ENCODE measurements around the gene IRF2BP2.

The IRF2BP2 gene

DNA sequence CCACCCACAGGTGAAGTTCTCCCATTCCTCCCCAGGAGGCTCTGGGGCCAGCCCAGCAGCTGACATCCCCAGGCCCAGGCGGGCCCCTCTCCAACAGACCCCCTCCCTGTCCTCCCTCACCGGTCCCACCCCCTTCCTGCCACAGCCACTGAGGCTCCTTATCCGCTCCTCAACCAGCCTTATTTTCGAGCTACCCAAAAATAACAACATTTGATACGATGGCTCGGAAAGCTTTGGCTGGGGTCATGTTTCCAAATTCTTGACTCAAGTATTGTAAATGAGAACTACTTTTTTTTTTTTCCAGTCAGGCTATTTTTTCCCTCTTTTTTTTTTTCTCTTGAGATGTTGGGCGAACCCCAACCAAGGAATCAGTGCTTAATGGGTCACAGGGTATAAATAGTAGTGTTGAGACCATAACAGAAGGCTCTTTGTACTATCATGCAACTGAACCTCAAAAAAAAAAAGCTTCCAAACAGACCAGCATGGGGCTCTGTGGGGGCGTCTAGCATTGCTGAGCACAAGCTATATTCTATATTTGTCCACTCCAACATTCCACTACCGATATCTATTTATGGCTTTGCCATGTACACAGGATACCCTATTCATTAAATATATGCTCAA, 27.2 kb downstream of the IRF2BP2 start:
- DNase-seq: no peak

GRCh38 chr1:234582186-234582585, 27.8 kb downstream of the IRF2BP2 start:
- no peak for DNase-seq

- no peak for DNase-seq
Measured at GRCh38 chr1:234581063-234581714, 28.8 kb downstream of the IRF2BP2 start.

- no peak for DNase-seq
Measured at GRCh38 chr1:234579967-234580366, 30.0 kb downstream of the IRF2BP2 start.

DNA sequence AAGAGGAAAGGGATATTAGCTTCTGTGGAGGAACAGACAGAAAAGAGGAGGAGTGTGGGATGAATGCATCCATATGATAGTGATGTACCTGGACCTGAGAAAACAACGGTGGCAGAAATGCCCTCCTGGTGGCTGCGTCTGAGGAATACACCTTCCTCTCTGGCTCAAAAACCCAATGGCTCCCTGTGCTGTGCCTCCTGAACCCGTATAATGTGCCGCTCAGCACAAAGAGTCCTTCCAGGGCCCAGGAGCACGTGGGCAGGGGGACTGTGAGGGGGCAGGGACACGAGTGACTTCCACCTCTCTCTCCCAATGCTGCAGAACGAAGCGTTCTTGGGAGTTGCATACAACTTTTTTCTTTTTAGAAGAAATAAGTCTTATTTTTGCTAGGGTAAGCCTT, 31.2 kb downstream of the IRF2BP2 start:
- DNase-seq: no peak

DNA sequence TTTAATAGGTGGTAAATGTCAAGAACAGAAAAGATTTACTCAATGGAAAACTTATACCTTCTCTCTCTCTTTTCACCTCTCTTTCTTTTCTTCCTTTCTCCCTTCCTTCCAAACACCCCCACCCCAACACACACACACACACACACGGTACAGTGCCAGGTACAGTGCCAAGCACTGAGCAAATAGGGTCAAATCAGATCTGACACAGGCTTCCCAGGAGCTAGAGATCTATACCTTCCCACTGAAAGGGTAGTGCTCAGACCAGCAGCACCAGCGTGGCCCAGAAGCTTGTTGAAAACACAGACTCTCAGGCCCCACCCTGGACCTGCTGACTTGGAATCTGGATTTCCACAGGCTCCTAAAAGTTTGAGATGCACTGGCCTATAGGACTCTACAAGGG, 31.9 kb downstream of the IRF2BP2 start:
- DNase-seq: no peak

GRCh38 chr1:234573711-234574299, 36.2 kb downstream of the IRF2BP2 start:
- no peak for DNase-seq

DNA sequence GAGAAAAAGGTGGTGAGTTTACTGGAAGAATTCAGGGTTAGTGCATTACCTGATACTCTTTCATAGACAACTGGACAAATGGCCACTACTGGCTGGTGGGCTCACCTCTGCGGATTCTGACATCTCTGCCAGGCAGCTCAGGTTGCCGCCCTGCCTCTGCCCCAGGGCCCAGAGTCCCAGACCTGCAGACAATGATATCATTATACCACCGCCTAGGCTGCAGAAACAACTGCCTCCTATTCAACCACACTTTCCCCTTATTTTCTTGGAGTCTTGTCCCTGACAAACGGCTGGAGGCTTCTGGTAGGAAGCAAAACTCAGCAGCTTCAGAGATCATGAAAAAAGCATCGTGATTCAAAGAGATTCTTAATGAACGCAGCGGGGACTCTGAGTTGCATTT, 37.0 kb downstream of the IRF2BP2 start:
- DNase-seq: no peak

GRCh38 chr1:234571702-234572101, 38.3 kb downstream of the IRF2BP2 start:
- no peak for DNase-seq

DNA sequence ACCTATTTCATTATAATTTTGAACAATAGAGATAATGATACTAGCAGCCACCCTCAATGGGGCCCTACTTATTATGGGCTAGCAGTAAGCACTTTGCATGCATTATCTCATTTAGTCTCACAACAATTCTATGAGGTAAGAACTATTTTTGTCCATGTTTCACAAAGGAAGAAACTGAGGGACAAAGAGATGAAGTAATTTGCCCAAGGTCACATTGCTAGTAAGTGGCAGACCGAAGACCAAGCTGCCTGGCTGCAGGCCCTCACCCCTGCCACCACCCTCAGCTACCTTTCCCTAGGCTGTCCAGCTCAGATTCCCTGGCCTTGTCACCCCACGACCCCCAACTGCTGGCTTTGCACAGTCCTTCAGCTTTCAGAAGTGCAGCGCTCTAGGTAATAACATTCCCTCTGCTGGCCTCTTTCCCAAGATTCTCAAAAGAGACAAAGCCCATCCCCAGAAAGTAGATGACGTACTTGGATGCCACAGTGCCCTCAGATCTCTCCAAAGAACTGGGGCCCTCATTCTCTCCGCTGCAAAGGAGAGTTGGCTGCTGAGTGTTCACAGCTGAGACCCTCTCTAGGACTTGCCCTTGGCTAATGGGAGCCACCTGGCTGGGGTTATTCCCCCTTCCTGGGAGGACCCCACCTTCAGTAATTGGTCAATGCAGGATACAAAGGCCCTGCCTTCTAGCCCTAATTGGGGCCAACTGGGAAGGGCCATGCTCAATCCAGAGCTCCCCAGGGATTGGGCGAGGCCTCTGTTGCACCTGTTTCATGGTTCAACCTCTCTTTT, 39.5 kb downstream of the IRF2BP2 start:
- DNase-seq: no peak

DNA sequence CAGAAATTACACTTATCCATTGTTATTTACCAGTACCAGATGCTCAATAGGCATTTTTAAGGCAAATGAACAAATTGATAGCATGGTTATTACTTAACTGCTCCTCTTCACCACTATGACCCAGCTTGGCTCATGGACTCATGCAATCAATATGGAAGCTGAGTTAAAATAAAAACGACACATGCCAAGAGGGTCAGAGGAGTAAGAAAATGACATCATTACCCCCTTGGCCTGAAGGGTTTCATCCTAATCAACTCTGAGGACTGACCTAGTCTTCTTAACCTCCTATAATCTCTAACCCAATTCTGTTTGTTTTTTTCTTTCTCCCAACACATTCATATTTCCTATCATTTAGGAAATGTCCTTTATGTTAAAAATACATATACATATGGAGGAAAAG, 41.6 kb downstream of the IRF2BP2 start:
- DNase-seq: no peak

GRCh38 chr1:234565132-234565531, 44.8 kb downstream of the IRF2BP2 start:
- DNase-seq: no peak

DNA sequence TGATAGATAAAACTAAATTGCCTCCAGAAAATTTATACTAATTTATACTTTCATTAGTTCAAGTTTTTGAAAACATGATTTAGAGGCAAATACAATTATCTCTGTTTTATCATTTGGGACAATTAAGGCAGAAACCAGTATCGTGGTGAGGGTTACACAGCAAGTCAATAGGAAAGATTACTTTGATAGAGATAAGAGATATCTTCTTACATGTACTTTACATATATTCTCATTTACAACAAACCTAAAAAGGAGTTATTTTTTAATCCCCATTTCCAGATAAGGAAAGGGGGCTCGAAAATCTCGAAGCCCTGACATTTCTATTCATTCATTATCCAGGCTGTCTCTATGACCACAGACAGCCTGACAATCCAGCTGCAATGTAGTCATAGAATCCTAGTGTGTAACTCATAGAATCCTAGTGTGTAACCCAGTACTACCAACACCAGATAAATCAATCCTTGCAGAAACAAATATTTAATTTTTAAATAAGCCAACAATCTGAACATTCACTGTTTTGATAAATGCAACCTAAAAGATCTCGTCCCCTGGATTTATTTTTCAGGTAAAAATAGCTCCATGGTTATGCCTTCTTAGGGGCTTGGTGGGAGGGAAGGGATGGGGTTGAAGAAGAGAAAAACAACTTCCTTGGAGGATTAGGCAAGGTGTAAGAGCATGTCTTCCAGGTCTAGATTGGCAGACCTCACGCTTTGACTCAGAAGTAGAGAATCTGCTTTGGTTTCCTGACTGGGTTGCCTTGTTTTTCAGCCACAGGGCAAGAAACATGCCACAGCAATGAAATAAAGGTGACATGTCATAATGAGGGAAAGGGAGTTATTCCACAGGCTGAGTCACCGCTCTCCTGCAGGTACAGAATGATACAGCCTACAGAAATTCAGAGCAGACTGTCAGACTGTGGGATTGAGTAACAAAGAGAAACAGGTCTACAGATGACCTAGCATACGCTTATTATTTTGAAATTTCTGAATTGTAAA, 45.6 kb downstream of the IRF2BP2 start:
- DNase-seq: no peak

DNA sequence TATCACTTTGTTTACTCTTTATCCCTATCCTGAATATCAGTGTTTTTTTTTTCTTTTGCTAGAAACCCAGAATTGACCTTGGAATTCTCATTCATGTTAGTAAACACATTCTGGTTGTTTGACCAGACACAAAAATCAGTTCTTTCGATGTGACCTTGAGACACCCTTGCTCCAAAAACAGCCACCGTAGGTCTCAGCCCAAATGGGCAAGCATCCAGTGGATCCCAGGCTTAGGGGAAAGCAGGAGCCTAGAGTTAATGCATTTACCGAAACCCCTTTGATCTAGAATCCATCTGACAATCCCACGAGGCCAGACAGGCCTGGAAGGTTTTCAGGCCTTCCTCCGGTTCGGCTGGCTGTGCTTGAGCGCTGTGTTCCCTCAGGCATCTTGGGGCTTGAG, 47.6 kb downstream of the IRF2BP2 start:
- DNase-seq: no peak

GRCh38 chr1:234561319-234561718, 48.7 kb downstream of the IRF2BP2 start:
- no peak for DNase-seq

DNA sequence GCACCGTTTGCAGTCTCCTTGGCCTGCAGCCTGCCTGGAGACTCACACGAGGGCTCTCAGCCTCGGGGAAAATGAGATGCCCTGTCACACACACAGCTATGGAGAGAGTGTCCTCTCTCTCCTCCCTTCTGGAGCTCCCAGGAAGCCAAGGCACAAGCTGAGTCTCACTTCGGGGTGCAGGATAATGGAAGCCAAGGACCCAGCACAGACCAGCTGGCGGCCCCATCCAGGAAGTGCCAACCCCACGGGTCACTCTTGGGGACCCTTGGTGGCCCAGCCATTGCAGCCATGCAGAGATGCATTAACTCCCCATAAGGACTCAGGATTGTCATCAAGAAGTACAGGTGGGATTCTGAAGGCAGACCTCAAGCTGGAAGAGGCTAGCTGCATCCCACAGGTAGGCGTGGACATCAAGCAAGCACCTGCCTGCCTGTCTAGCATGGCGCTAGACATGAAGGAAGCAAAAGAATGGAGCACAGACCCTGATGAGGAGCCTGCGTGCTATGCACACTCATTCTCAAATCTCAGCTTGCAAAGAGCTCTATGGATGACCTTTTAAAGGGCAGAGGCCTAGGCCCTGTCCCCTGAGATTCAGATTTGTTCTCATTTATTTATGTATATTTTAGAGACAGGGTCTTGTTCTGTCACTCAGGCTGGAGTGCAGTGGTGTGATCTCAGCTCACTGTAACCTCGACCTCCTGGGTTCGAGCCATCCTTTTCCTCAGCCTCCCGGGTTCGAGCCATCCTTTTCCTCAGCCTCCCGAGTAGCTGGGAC, 49.9 kb downstream of the IRF2BP2 start:
- no peak for DNase-seq

DNA sequence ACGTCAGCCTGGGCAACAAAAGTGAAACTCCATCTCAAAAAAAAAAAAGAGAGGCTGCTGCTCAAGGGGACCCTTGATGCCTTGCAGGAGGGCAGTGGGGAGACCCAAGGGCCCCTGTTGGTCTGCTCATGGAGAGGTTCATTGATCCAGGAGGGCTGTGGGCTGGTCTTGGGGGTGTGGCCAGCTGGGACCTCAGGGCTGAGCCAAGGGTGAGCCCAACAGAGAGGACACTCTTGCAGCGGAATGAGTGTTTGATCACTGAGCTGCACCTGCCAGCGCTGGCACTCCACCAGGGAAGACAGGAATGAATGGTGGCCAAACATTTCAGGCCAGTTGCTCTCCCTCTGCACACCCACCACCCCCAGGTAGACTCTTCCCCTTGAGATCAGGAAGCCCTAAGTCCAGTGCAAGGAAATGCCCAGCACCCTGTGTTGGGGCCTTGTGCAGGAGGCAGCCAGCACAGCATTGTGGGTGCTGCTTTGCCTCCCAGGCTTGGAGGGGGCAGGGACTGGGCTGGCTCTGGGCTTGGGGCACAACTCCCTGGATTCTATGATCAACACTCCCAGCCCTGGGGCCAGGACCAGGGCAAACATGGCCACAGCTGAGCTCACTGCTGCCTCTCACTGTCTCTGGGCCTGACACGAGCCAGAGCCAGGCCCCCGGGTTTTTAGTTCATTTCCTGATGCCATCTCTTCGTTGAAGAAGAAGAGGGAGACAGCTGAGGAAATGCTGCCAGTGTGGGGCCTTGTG, 50.7 kb downstream of the IRF2BP2 start:
- DNase-seq: no peak

GRCh38 chr1:234558330-234558836, 51.6 kb downstream of the IRF2BP2 start:
- DNase-seq: no peak

- DNase-seq: no peak
Measured at GRCh38 chr1:234556245-234556943, 53.6 kb downstream of the IRF2BP2 start.

DNA sequence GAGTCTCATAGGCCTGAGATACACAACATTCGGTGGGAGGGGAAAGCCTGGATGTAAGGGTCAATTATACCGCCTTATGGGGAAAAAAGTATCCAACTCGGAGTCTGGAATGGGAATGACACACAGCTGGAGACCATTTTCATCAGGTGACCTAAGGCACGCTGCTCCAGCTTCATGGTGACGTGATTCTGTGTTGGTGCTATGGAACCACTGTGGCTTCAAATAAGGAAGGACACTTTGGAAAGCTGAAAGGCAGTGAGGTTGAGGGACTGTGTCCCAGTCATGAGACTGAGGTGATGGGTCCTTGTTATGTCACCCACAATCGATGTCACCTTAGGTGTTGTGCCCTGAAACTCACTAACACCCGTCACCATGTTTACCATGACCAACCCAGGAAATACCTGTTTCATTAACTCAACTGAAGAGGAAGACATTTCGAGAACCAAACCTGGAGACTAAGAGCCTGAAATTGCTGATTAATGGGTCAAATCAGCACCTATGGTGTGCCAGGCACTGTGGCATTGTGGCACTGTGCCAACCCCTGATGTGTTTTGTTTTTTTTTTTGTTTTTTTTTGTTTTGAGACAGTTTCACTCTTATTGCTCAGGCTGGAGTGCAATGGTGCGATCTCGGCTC, 54.5 kb downstream of the IRF2BP2 start:
- DNase-seq: no peak
